Astrocyte (in vitro differentiated cells and primary cell): ENCODE results near the gene MMP23B. TPM values are rescaled to one million over a fixed set of nuclear protein-coding genes. Genes with fewer than 3 reads are reported as not detected.

Experiments used
- DNase-seq: peaks from one replicate; pipeline ENCODE4 v3.0.0-alpha.2; 2010; ENCODE audit warnings: low read depth
- FAIRE-seq: peaks from 2 replicates; lab custom pipeline; 2011; peaks lifted over from hg19 to GRCh38; lab: Jason Lieb, UNC
- H2AFZ ChIP-seq: 2 replicates; pipeline ENCODE4 v1.6.0; 2012; ENCODE audit warnings: low read depth, low read length, inconsistent platforms
- H3K27ac ChIP-seq: 2 replicates; pipeline ENCODE4 v1.5.1; 2011; ENCODE audit warnings: low read depth, low read length, inconsistent platforms
- H3K27me3 ChIP-seq: 2 replicates; pipeline ENCODE4 v1.6.0; 2011; ENCODE audit warnings: low read length, inconsistent platforms; ENCODE audit not compliant: insufficient read depth
- H3K36me3 ChIP-seq: 2 replicates; pipeline ENCODE4 v1.5.1; 2011; ENCODE audit warnings: low read length, inconsistent platforms; ENCODE audit not compliant: insufficient read depth
- H3K4me1 ChIP-seq: 2 replicates; pipeline ENCODE4 v1.5.1; 2011; ENCODE audit warnings: low read length, inconsistent platforms; ENCODE audit not compliant: insufficient read depth
- H3K4me2 ChIP-seq: 2 replicates; pipeline ENCODE4 v1.6.0; 2012; ENCODE audit warnings: low read length, inconsistent platforms
- H3K4me3 ChIP-seq: 2 replicates; pipeline ENCODE4 v1.5.1; 2011; ENCODE audit warnings: low read depth, mild to moderate bottlenecking, low read length, inconsistent platforms; ENCODE audit not compliant: insufficient read depth
- H3K79me2 ChIP-seq: 2 replicates; pipeline ENCODE4 v1.6.0; 2012; ENCODE audit warnings: mild to moderate bottlenecking, low read length, inconsistent platforms; ENCODE audit not compliant: insufficient read depth
- H3K9ac ChIP-seq: 2 replicates; pipeline ENCODE4 v1.6.0; 2012; ENCODE audit warnings: mild to moderate bottlenecking, low read length, inconsistent platforms
- H3K9me3 ChIP-seq: 2 replicates; pipeline ENCODE4 v1.5.1; 2012; ENCODE audit warnings: low read depth, mild to moderate bottlenecking, low read length, inconsistent platforms; ENCODE audit not compliant: insufficient read depth
- H4K20me1 ChIP-seq: 2 replicates; pipeline ENCODE4 v1.6.0; 2012; ENCODE audit warnings: low read length, inconsistent platforms; ENCODE audit not compliant: insufficient read depth
- H3K27ac Mint-ChIP-seq: one replicate; pipeline ENCODE4 v1.8.0; 2021; ENCODE audit warnings: mild to moderate bottlenecking, mixed read lengths; ENCODE audit not compliant: unreplicated experiment
- H3K27me3 Mint-ChIP-seq: one replicate; pipeline ENCODE4 v1.8.0; 2021; ENCODE audit warnings: low read depth, mixed read lengths; ENCODE audit not compliant: unreplicated experiment
- H3K36me3 Mint-ChIP-seq: one replicate; pipeline ENCODE4 v1.8.0; 2021; ENCODE audit warnings: low read depth, mixed read lengths; ENCODE audit not compliant: unreplicated experiment
- H3K4me1 Mint-ChIP-seq: one replicate; pipeline ENCODE4 v1.8.0; 2021; ENCODE audit warnings: low read depth, mixed read lengths; ENCODE audit not compliant: unreplicated experiment
- H3K4me3 Mint-ChIP-seq: one replicate; pipeline ENCODE4 v1.8.0; 2021; ENCODE audit warnings: mild to moderate bottlenecking, moderate library complexity, mixed read lengths; ENCODE audit not compliant: unreplicated experiment
- H3K9me3 Mint-ChIP-seq: one replicate; pipeline ENCODE4 v1.8.0; 2021; ENCODE audit warnings: mild to moderate bottlenecking, mixed read lengths; ENCODE audit not compliant: unreplicated experiment
- CTCF ChIP-seq: IDR thresholded peaks from 2 replicates; pipeline ENCODE4 v1.5.1; 2011; ENCODE audit warnings: low read depth, mild to moderate bottlenecking, inconsistent platforms, low read length, moderate library complexity; ENCODE audit not compliant: insufficient read depth
- EZH2 ChIP-seq: IDR thresholded peaks from 2 replicates; pipeline ENCODE4 v1.6.1; 2012; ENCODE audit warnings: mild to moderate bottlenecking, low read length, inconsistent platforms; ENCODE audit not compliant: insufficient read depth
- total RNA-seq: library from RNA; stranded (reverse); gene quantifications from 2 replicates; pipeline ENCODE4 v1.2.1, GENCODE V29; 2021

MMP23B gene
- total RNA-seq, 1 donor from 2014 or later: 40.7 TPM

GRCh38 chr1:1602304-1602967 lies 29.5 kb upstream of the MMP23B start:
- no peak overlapping the region for H3K9ac ChIP-seq
- no peaks in the 10 kb centered on the region for H3K79me2 ChIP-seq
- Mint-ChIP-seq H3K4me3 (no peak overlapping the region), H3K27me3 (peaks cover 29% of the 10 kb centered on the region), H3K9me3 (no peaks in the 10 kb centered on the region), H3K27ac (no peak overlapping the region), H3K4me1 (no peaks in the 10 kb centered on the region), H3K36me3 (no peaks in the 10 kb centered on the region)
- no peak overlapping the region for H2AFZ ChIP-seq
- H3K4me2 ChIP-seq: no peak overlapping the region
- H3K27ac ChIP-seq: no peak overlapping the region
- peaks cover 7% of the 10 kb centered on the region for H3K27me3 ChIP-seq
- peaks cover 9% of the 10 kb centered on the region for H3K4me1 ChIP-seq
- no peaks in the 10 kb centered on the region for H3K9me3 ChIP-seq
- H3K36me3 ChIP-seq: no peaks in the 10 kb centered on the region
- DNase-seq (no peak), FAIRE-seq (no peak)
- H4K20me1 ChIP-seq: peaks cover 5% of the 10 kb centered on the region
- H3K4me3 ChIP-seq: no peak overlapping the region
- TF ChIP-seq CTCF (no peak), EZH2 (no peak)

- Histone ChIP-seq H3K4me2 (no peak overlapping the region), H3K4me3 (no peak overlapping the region), H3K27ac (no peak overlapping the region), H3K27me3 (peaks cover 7% of the 10 kb centered on the region), H2AFZ (no peak overlapping the region), H3K9ac (no peak overlapping the region), H3K36me3 (no peaks in the 10 kb centered on the region), H3K4me1 (peaks cover 3% of the 10 kb centered on the region), H4K20me1 (peaks cover 2% of the 10 kb centered on the region), H3K9me3 (no peaks in the 10 kb centered on the region), H3K79me2 (no peaks in the 10 kb centered on the region)
- no peak for TF ChIP-seq EZH2
- no peak for FAIRE-seq
- peaks cover 29% of the 10 kb centered on the region for H3K27me3 Mint-ChIP-seq
- H3K4me3 Mint-ChIP-seq: no peak overlapping the region
- no peaks in the 10 kb centered on the region for H3K36me3 Mint-ChIP-seq
- DNase-seq: no peak
- H3K27ac Mint-ChIP-seq: no peak overlapping the region
- no peaks in the 10 kb centered on the region for H3K9me3 Mint-ChIP-seq
- no peaks in the 10 kb centered on the region for H3K4me1 Mint-ChIP-seq
Observed at GRCh38 chr1:1602968-1603506, 28.9 kb upstream of the MMP23B start.

DNA sequence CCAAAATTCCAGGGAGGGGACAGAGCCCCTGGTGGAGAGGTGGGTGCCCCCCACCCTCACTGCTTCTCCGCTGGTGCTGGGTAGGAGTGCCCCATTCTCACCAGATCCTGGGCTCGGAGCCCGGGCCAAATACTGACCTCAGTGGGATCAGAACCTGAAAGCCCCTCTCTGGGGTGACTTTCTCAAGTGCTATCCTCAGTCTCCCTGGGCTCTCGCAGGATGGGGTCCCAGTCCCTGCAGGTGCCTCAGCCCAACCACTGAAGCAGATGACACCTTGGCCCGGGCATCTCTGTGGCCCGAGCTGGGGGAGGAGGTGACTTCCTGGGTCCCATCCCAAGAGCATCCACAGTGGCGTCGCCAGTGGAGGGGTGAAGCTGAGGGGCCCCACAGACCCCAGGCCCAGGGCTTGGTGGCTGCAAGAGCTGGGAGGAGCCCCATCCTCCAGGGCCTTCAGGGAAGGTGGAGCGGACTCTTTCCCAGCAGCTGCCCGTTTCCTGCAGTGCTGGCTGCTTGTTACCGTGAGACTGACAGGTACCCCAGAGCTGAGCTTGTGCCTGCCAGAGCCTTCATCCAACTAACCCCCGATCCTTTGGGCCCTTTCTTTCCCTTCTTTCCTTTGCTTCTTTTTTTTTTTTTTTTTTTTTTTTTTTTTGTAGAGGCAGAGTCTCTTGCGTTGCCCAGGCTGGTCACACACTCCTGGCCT lies 28.2 kb upstream of the MMP23B start:
- FAIRE-seq: no peak
- DNase-seq: no peak
- Histone ChIP-seq H2AFZ (no peak overlapping the region), H3K36me3 (no peaks in the 10 kb centered on the region), H3K4me1 (peaks cover 3% of the 10 kb centered on the region), H3K4me2 (no peak overlapping the region), H3K27ac (no peak overlapping the region), H3K79me2 (no peaks in the 10 kb centered on the region), H3K9ac (no peak overlapping the region), H3K4me3 (no peak overlapping the region), H3K9me3 (no peaks in the 10 kb centered on the region), H3K27me3 (peaks cover 7% of the 10 kb centered on the region), H4K20me1 (no peaks in the 10 kb centered on the region)
- H3K4me1 Mint-ChIP-seq: no peaks in the 10 kb centered on the region
- no peak overlapping the region for H3K4me3 Mint-ChIP-seq
- no peak overlapping the region for H3K27ac Mint-ChIP-seq
- no peaks in the 10 kb centered on the region for H3K36me3 Mint-ChIP-seq
- H3K9me3 Mint-ChIP-seq: no peaks in the 10 kb centered on the region
- peaks cover 29% of the 10 kb centered on the region for H3K27me3 Mint-ChIP-seq
- TF ChIP-seq CTCF (no peak), EZH2 (no peak)
